ENCODE measurements around the gene ARSA.

The ARSA gene

DNA sequence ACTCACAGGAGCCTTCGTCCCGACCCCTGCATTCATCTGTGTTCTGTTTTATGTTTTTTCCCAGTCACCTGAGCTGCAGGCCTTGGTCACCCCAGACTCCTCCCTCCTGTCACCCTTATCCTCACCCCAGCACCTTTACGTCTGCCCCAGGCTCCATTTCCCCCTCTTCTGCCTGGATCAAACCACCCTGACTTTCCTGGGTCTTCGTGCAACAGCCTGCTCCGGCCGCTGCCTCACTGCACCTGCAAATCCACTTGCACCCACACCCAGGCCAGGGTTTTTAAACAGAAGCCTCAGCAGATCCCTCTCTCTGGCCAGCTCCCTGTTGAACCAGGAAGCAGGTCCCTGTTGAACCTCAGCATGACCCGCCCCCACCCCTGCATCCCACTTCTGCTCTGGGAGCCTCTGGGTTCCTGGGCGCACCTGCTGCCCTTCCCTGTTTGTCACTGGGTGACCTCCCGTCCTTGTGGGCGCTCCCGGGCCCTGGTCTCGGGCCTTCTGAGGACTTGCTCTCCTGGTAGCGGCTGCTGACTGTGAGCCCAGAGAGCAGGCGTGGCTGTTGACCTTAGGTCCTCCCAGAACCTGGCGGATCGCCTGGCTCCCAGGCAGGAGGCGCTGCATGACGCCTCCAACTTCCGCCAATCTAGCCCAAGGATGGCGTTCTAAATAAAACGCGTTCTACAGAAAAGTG is 14.5 kb downstream of the ARSA start:
- DNase-seq (ENCODE audit: low read depth), result peak; percentile 50
- no peak overlapping the region for H3K4me3 ChIP-seq (ENCODE audit: control insufficient read depth, low read depth, low read length)
- TF ChIP-seq, protein P1, sequence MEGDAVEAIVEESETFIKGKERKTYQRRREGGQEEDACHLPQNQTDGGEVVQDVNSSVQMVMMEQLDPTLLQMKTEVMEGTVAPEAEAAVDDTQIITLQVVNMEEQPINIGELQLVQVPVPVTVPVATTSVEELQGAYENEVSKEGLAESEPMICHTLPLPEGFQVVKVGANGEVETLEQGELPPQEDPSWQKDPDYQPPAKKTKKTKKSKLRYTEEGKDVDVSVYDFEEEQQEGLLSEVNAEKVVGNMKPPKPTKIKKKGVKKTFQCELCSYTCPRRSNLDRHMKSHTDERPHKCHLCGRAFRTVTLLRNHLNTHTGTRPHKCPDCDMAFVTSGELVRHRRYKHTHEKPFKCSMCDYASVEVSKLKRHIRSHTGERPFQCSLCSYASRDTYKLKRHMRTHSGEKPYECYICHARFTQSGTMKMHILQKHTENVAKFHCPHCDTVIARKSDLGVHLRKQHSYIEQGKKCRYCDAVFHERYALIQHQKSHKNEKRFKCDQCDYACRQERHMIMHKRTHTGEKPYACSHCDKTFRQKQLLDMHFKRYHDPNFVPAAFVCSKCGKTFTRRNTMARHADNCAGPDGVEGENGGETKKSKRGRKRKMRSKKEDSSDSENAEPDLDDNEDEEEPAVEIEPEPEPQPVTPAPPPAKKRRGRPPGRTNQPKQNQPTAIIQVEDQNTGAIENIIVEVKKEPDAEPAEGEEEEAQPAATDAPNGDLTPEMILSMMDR (conservative IDR thresholded peaks at IDR 0.05; ENCODE audit: control insufficient read depth, insufficient read depth, low read depth, low read length), result no peak

GRCh38 chr22:50612528-50613221 is 15.3 kb downstream of the ARSA start:
- TF ChIP-seq, protein P1 (conservative IDR thresholded peaks at IDR 0.05; ENCODE audit: control insufficient read depth, insufficient read depth, low read depth, low read length), result no peak
- DNase-seq (ENCODE audit: low read depth), result no peak
- no peak overlapping the region for H3K4me3 ChIP-seq (ENCODE audit: control insufficient read depth, low read depth, low read length)

GRCh38 chr22:50612168-50612527 is 15.8 kb downstream of the ARSA start:
- TF ChIP-seq, protein P1 (conservative IDR thresholded peaks at IDR 0.05; ENCODE audit: control insufficient read depth, insufficient read depth, low read depth, low read length), result no peak
- H3K4me3 ChIP-seq (ENCODE audit: control insufficient read depth, low read depth, low read length), result no peak overlapping the region
- no peak for DNase-seq (ENCODE audit: low read depth)

DNA sequence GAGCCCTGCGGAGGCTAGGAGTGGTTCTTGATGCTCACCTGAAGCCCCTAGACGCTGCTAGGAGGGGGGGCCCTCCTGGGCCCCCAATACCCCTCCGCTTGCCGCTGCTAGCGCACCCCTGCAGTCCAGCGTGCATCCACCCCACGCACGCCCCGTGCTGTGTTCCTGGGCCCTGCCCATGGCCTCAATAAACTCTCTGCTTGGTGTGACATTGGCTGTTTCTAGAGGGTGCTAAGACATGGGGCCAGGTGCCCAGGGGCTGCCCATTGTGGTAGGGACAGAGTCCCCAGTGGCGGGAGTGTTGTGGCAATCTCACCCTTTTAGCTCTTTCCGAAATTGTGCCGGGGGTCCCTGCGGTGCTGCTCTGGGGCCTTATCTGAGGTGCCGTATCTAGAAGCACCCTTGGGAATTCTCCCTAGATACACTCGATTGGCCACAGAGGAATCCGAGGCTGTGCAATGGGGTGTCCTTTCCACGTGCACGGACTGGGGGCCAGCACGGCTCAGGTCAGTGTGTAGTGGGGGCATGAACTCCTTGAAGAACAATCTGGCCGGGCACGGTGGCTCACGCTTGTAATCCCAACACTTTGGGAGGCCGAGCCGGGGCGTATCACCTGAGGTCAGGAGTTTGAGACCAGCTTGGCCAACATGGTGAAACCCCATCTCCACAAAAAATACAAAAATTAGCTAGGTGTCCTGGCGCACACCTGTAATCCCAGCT is 16.5 kb downstream of the ARSA start:
- DNase-seq (ENCODE audit: low read depth), result no peak
- TF ChIP-seq, protein P1 (conservative IDR thresholded peaks at IDR 0.05; ENCODE audit: control insufficient read depth, insufficient read depth, low read depth, low read length), result no peak
- H3K4me3 ChIP-seq (ENCODE audit: control insufficient read depth, low read depth, low read length), result no peak overlapping the region

DNA sequence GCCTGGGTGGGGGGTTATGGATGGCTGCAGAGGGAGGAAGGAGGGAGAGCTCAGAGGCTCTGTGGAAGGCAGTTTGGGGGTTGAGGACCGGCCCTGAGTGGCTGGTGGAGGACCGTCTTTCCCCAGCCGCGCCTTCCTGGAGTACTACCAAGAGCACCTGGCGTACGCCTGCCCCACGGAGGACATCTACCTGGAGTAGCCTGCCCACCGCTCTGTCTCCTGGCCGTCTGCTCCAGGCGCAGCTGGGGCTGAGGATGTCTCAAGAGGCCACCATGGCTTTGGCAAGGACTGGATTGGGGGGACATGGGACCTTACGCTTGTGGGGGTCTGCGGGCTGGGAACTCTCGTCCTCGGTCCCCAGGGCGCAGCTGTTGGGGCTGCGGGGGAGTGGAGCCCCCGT is 17.4 kb downstream of the ARSA start:
- H3K4me3 ChIP-seq (ENCODE audit: control insufficient read depth, low read depth, low read length), result no peak overlapping the region
- TF ChIP-seq, protein P1 (conservative IDR thresholded peaks at IDR 0.05; ENCODE audit: control insufficient read depth, insufficient read depth, low read depth, low read length), result no peak
- no peak for DNase-seq (ENCODE audit: low read depth)

DNA sequence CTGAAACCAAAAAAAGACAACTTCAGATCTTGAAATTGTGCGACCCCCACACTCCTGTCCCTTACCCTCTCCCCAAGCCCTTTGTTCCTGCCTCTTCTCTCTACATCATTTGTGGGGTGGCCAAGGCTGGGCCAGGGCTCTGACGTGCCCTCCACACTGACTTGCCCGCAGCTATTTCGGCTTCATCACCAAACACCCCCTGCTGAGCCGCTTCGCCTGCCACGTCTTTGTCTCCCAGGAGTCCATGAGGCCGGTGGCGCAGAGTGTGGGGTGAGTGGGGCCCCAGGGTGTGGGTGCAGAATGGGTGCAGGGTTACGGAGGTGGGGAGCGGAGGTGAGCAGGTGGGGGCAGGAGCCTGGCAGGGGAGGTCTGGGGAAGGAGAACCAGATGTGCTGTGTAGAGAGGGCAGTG is 17.9 kb downstream of the ARSA start:
- H3K4me3 ChIP-seq (ENCODE audit: control insufficient read depth, low read depth, low read length), result no peak overlapping the region
- TF ChIP-seq, protein P1 (conservative IDR thresholded peaks at IDR 0.05; ENCODE audit: control insufficient read depth, insufficient read depth, low read depth, low read length), result no peak
- no peak for DNase-seq (ENCODE audit: low read depth)
